CD4-positive, CD25-positive, alpha-beta regulatory T cell (primary cell): Measurements from ENCODE around the gene SLC13A1. TPM values are rescaled to one million over a fixed set of nuclear protein-coding genes. Genes with fewer than 3 reads are reported as not detected.

ENCODE experiments used
- ATAC-seq, 2 donors: fragments of 150-1000 bp; cut with Tn5 transposase; one replicate each; pipeline ENCODE4 v1.10.0; 2021; ENCODE audit warnings: low read depth in 2 of 2, moderate number of reproducible peaks in 2 of 2, moderate library complexity in 1 of 2
- DNase-seq, 3 donors: peaks; one replicate each; pipeline versions ENCODE4 v3.0.0 to v3.0.0-alpha.2; 2012 to 2022; ENCODE audit warnings: mixed read lengths in 1 of 3
- H3K27ac ChIP-seq: one replicate; pipeline ENCODE4 v1.7.0; 2013; ENCODE audit warnings: mild to moderate bottlenecking, low read length; ENCODE audit not compliant: insufficient read depth, poor library complexity, severe bottlenecking
- H3K27me3 ChIP-seq: one replicate; pipeline ENCODE4 v1.7.0; 2013; ENCODE audit warnings: low read length; ENCODE audit not compliant: control insufficient read depth, insufficient read depth
- H3K36me3 ChIP-seq: one replicate; pipeline ENCODE4 v1.7.0; 2013; ENCODE audit warnings: mild to moderate bottlenecking, low read length, moderate library complexity; ENCODE audit not compliant: control insufficient read depth, insufficient read depth
- H3K4me1 ChIP-seq: 2 replicates; pipeline ENCODE4 v1.7.0; 2013; ENCODE audit warnings: mild to moderate bottlenecking, low read length; ENCODE audit not compliant: insufficient read depth, control insufficient read depth, poor library complexity, severe bottlenecking
- H3K4me3 ChIP-seq: one replicate; pipeline ENCODE4 v1.7.0; 2013; ENCODE audit warnings: low read depth, mild to moderate bottlenecking, low read length, moderate library complexity
- H3K9me3 ChIP-seq, 2 experiments: 1 replicate in 1 of 2; 2 replicates in 1 of 2; pipeline ENCODE4 v1.7.0; 2013; ENCODE audit warnings: low read length in 2 of 2, mild to moderate bottlenecking in 1 of 2, moderate library complexity in 1 of 2; ENCODE audit not compliant: control insufficient read depth in 2 of 2
- H3K27ac Mint-ChIP-seq, 3 donors: one replicate each; pipeline ENCODE4 v1.8.0; 2020 to 2022; ENCODE audit warnings: mild to moderate bottlenecking in 3 of 3, mixed read lengths in 3 of 3, moderate library complexity in 2 of 3
- H3K27me3 Mint-ChIP-seq: one replicate; pipeline ENCODE4 v1.8.0; 2022; ENCODE audit warnings: mild to moderate bottlenecking, mixed read lengths
- H3K36me3 Mint-ChIP-seq: one replicate; pipeline ENCODE4 v1.8.0; 2020; ENCODE audit warnings: mixed read lengths
- H3K4me1 Mint-ChIP-seq, 4 donors: one replicate each; pipeline ENCODE4 v1.8.0; 2020 to 2022; ENCODE audit warnings: mixed read lengths in 4 of 4, mild to moderate bottlenecking in 1 of 4
- H3K4me3 Mint-ChIP-seq, 4 donors: one replicate each; pipeline ENCODE4 v1.8.0; 2020 to 2022; ENCODE audit warnings: mild to moderate bottlenecking in 4 of 4, mixed read lengths in 4 of 4, moderate library complexity in 3 of 4
- H3K9me3 Mint-ChIP-seq, 7 donors: one replicate each; pipeline ENCODE4 v1.8.0; 2020 to 2022; ENCODE audit warnings: mixed read lengths in 7 of 7, mild to moderate bottlenecking in 3 of 7, moderate library complexity in 2 of 7
- polyA plus RNA-seq, 4 donors: library from polyadenylated mRNA; unstranded; fragments of 300-500 nt; fragmentation: Illumina TruSeq; gene quantifications; one replicate each; pipeline ENCODE4 v1.2.3, GENCODE V29; 2021
- total RNA-seq: library from RNA; stranded (reverse); gene quantifications from one replicate; pipeline ENCODE4 v1.2.3, GENCODE V29; 2022

The SLC13A1 gene
- total and polyA plus RNA-seq, 5 donors from 2014 or later = not detected

GRCh38 chr7:123191132-123191531, 8.6 kb downstream of the SLC13A1 start:
- no peaks in the 10 kb centered on the region for H3K4me1 Mint-ChIP-seq
- no peak for DNase-seq
- Histone ChIP-seq H3K27ac (no peak overlapping the region), H3K4me3 (no peak overlapping the region), H3K27me3 (no peaks in the 10 kb centered on the region), H3K4me1 (no peaks in the 10 kb centered on the region), H3K36me3 (no peaks in the 10 kb centered on the region), H3K9me3 (no peaks in the 10 kb centered on the region)
- no peak for ATAC-seq
- H3K27ac Mint-ChIP-seq = no peak overlapping the region
- no peaks in the 10 kb centered on the region for H3K36me3 Mint-ChIP-seq
- H3K9me3 Mint-ChIP-seq = peaks cover 1 to 8% (median 4%) of the 10 kb centered on the region in 7 donors
- H3K27me3 Mint-ChIP-seq = no peaks in the 10 kb centered on the region
- H3K4me3 Mint-ChIP-seq = no peak overlapping the region

- ATAC-seq (no peak), DNase-seq (no peak)
- no peaks in the 10 kb centered on the region for H3K27me3 Mint-ChIP-seq
- H3K4me1 Mint-ChIP-seq = no peaks in the 10 kb centered on the region
- no peak overlapping the region for H3K4me3 Mint-ChIP-seq
- H3K27ac Mint-ChIP-seq = no peak overlapping the region
- H3K36me3 Mint-ChIP-seq = no peaks in the 10 kb centered on the region
- Histone ChIP-seq H3K27me3 (no peaks in the 10 kb centered on the region), H3K4me1 (no peaks in the 10 kb centered on the region), H3K36me3 (no peaks in the 10 kb centered on the region), H3K4me3 (no peak overlapping the region), H3K9me3 (no peaks in the 10 kb centered on the region), H3K27ac (no peak overlapping the region)
- H3K9me3 Mint-ChIP-seq = peaks cover 1 to 10% (median 5%) of the 10 kb centered on the region in 7 donors
Observed at GRCh38 chr7:123190109-123190831, 9.5 kb downstream of the SLC13A1 start.

GRCh38 chr7:123185756-123186155, 14.0 kb downstream of the SLC13A1 start:
- H3K4me3 Mint-ChIP-seq = no peak overlapping the region
- no peaks in the 10 kb centered on the region for H3K36me3 ChIP-seq
- ATAC-seq (no peak), DNase-seq (no peak)
- no peak overlapping the region for H3K27ac ChIP-seq
- H3K4me1 ChIP-seq = no peaks in the 10 kb centered on the region
- no peaks in the 10 kb centered on the region for H3K9me3 ChIP-seq
- H3K4me3 ChIP-seq = no peak overlapping the region
- H3K27me3 Mint-ChIP-seq = no peaks in the 10 kb centered on the region
- no peaks in the 10 kb centered on the region for H3K27me3 ChIP-seq
- H3K4me1 Mint-ChIP-seq = no peaks in the 10 kb centered on the region
- H3K36me3 Mint-ChIP-seq = no peaks in the 10 kb centered on the region
- H3K27ac Mint-ChIP-seq = no peak overlapping the region
- H3K9me3 Mint-ChIP-seq = peaks cover 3 to 22% (median 5%) of the 10 kb centered on the region in 7 donors

GRCh38 chr7:123184271-123184670, 15.5 kb downstream of the SLC13A1 start:
- Mint-ChIP-seq H3K4me3 (no peak overlapping the region), H3K27me3 (no peaks in the 10 kb centered on the region), H3K4me1 (no peaks in the 10 kb centered on the region), H3K9me3 (peaks cover 3 to 27% (median 6%) of the 10 kb centered on the region in 7 donors), H3K36me3 (no peaks in the 10 kb centered on the region), H3K27ac (no peak overlapping the region)
- Histone ChIP-seq H3K36me3 (no peaks in the 10 kb centered on the region), H3K27me3 (no peaks in the 10 kb centered on the region), H3K4me1 (no peaks in the 10 kb centered on the region), H3K27ac (no peak overlapping the region), H3K9me3 (no peaks in the 10 kb centered on the region), H3K4me3 (no peak overlapping the region)
- ATAC-seq = no peak
- DNase-seq = no peak

- Histone ChIP-seq H3K27ac (no peak overlapping the region), H3K36me3 (no peaks in the 10 kb centered on the region), H3K9me3 (no peaks in the 10 kb centered on the region), H3K27me3 (no peaks in the 10 kb centered on the region), H3K4me3 (no peak overlapping the region), H3K4me1 (no peaks in the 10 kb centered on the region)
- DNase-seq (no peak), ATAC-seq (no peak)
- Mint-ChIP-seq H3K4me3 (no peak overlapping the region), H3K9me3 (peaks cover 2 to 31% (median 5%) of the 10 kb centered on the region in 7 donors), H3K4me1 (no peaks in the 10 kb centered on the region), H3K36me3 (no peaks in the 10 kb centered on the region), H3K27me3 (no peaks in the 10 kb centered on the region), H3K27ac (no peak overlapping the region)
Observed at GRCh38 chr7:123183431-123183830, 16.3 kb downstream of the SLC13A1 start.

- peaks cover 0 to 17% (median 5%) of the 10 kb centered on the region in 7 donors for H3K9me3 Mint-ChIP-seq
- no peak overlapping the region for H3K4me3 Mint-ChIP-seq
- Histone ChIP-seq H3K27ac (no peak overlapping the region), H3K4me1 (no peaks in the 10 kb centered on the region), H3K36me3 (no peaks in the 10 kb centered on the region), H3K4me3 (no peak overlapping the region), H3K27me3 (no peaks in the 10 kb centered on the region), H3K9me3 (no peaks in the 10 kb centered on the region)
- DNase-seq (no peak), ATAC-seq (no peak)
- H3K27ac Mint-ChIP-seq = no peak overlapping the region
- H3K27me3 Mint-ChIP-seq = no peaks in the 10 kb centered on the region
- no peaks in the 10 kb centered on the region for H3K4me1 Mint-ChIP-seq
- no peaks in the 10 kb centered on the region for H3K36me3 Mint-ChIP-seq
Observed at GRCh38 chr7:123177442-123177841, 22.3 kb downstream of the SLC13A1 start.

- no peak overlapping the region for H3K4me3 Mint-ChIP-seq
- no peaks in the 10 kb centered on the region for H3K36me3 Mint-ChIP-seq
- no peak overlapping the region for H3K4me3 ChIP-seq
- no peak overlapping the region for H3K27ac Mint-ChIP-seq
- DNase-seq = no peak
- H3K9me3 Mint-ChIP-seq = peaks cover 0 to 15% (median 2%) of the 10 kb centered on the region in 7 donors
- H3K9me3 ChIP-seq = no peaks in the 10 kb centered on the region
- H3K4me1 Mint-ChIP-seq = no peaks in the 10 kb centered on the region
- H3K36me3 ChIP-seq = no peaks in the 10 kb centered on the region
- ATAC-seq = no peak
- no peak overlapping the region for H3K27ac ChIP-seq
- no peaks in the 10 kb centered on the region for H3K4me1 ChIP-seq
- H3K27me3 Mint-ChIP-seq = no peaks in the 10 kb centered on the region
- no peaks in the 10 kb centered on the region for H3K27me3 ChIP-seq
Observed at GRCh38 chr7:123170333-123171246, 29.2 kb downstream of the SLC13A1 start.
